Left cardiac atrium (tissue), 4 donors: Measurements from ENCODE around the gene CDK5R2. TPM values are rescaled to one million over a fixed set of nuclear protein-coding genes. Genes with fewer than 3 reads are reported as not detected.

Experiments
- ATAC-seq, 2 donors: fragments of 200-7000 bp; cut with Tn5 transposase; one replicate each; pipeline ENCODE4 v1.9.1; 2020; ENCODE audit warnings: mild to moderate bottlenecking in 2 of 2, moderate library complexity in 2 of 2
- DNase-seq: peaks from one replicate; pipeline ENCODE4 v3.0.0-alpha.2; 2020
- intact Hi-C, 2 donors: fragments of 100-400 bp; cut with DNase I; formaldehyde crosslinking; loops; one replicate each; pipeline versions ENCODE4 v1.14.1 to v1.15.1; 2022 to 2023
- total RNA-seq, 2 donors: library from RNA; stranded (reverse); fragmentation: NEBNext Ultra II Directional; extraction: Animal tissue kit (Norgen Biotek cat#: 25700); gene quantifications; one replicate each; pipeline ENCODE4 v1.2.1, GENCODE V29; 2021
- donor health status: DM: no; HTN: yes; CAD: no.
- donor health status: DM: no; HTN: yes; CAD: no; lungs with severe emphysema.
- donor health status: DM: yes; HTN: yes; CAD: no.
- donor health status: Dilated cardiomyopathy.

The CDK5R2 gene
- total RNA-seq, 2 donors from 2014 or later = not detected

- DNase-seq = no peak
- no peak for ATAC-seq
- intact Hi-C loops = no loop called here
These were observed 26.0 kb downstream of the CDK5R2 start for GRCh38 chr2:218985325-218986091.

DNA sequence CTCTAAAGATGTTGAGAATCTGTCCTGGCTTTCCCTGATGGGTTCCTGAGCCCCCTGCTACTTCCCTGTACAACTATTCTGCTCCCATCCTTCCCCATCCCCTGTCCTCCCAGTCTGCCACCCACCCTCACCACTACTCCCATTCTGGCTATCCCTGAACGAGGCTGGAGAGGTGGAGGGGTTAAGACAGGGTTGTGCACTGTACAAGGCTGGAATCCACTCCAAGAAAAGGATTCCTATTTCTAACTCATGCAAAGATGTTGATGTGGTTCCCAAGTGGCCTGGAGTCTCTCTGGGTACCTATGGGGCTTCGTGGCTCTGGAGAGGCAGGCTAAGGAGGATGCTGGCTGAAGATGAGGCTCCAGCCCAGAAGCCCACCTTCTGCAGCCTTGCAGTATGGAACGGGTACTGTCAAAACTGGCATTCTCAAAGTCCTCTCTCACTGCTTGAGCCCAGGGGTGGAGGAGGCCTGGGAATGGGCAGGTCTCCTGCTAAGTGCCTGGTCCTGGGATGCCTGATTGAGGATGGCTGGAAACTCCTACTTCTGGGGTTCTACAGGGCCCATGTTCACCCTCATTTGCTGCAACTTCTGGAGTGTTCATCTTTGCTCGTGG, 26.8 kb downstream of the CDK5R2 start:
- intact Hi-C loops = no loop called here
- no peak for DNase-seq
- no peak for ATAC-seq

DNA sequence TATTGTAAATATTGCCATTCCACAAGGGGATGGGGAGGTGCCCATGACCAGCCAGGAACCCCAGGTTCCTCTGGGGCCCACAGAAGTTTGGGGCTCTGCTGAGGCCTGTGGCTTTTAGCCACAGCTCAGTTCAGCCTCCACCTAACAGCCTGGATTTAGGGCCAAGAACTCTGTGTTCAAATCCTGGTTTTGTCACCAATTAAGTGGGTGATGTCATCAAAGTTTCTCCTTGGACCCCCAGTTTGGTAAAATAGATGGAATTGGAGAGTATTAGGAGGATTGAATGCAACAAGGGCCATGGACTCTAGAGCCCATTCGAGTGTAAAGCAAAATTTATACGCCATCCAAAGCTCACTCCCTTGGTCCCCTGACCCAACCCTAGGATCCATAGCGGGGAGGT, 28.7 kb downstream of the CDK5R2 start:
- no peak for ATAC-seq
- intact Hi-C loops = no loop called here
- DNase-seq = no peak

DNA sequence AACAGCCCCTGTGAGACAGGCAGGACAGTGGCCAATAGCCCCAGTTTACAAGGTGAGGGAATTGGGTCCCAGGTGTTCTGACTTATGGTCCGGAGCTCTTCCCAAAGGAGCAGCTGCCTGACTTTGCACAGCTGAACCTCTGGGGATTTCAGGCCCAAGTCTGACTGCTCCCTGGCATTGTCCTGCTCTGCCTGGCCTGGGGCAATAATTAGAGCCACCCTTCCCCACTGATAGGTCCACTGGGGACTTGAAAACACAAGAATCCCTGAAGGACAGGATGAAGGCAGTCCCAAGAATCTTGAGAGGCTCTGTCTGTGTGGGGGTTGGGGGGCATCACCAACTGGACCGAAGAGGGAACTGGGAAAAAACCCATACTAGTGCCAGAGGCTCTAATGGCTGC, 29.2 kb downstream of the CDK5R2 start:
- no peak for ATAC-seq
- intact Hi-C loops = no loop called here
- DNase-seq = no peak

DNA sequence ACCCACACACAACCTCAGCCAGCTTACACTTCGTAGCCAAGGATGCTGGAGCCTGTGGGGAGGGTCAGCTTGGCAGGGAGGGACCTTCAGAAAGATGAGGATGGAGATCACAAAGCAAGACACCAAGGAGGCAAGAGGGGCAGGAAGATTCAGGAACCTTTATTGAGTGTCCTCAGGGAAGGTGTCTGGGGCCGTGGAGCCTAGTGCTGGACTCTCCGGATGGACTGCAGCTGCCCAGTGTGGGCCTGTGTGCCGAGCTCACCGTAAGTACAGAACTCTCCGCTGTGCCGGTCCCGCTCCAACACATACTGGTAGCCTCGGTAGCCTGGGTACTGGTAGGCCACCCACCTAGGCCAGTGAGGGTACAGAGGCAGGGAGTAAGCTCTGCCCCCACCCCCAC, 30.6 kb downstream of the CDK5R2 start:
- intact Hi-C loops = loop anchor here in 1 of 2 donors (10.0 kb wide), 1 partner anchor 165 kb away; no protein-coding TSS in a partner anchor
- ATAC-seq = no peak
- DNase-seq = no peak

- ATAC-seq (no peak), DNase-seq (no peak)
- intact Hi-C loops = loop anchor here in 1 of 2 donors (10.0 kb wide), 1 partner anchor 164 kb away; no protein-coding TSS in a partner anchor
These were observed 31.1 kb downstream of the CDK5R2 start for GRCh38 chr2:218990612-218991011.

DNA sequence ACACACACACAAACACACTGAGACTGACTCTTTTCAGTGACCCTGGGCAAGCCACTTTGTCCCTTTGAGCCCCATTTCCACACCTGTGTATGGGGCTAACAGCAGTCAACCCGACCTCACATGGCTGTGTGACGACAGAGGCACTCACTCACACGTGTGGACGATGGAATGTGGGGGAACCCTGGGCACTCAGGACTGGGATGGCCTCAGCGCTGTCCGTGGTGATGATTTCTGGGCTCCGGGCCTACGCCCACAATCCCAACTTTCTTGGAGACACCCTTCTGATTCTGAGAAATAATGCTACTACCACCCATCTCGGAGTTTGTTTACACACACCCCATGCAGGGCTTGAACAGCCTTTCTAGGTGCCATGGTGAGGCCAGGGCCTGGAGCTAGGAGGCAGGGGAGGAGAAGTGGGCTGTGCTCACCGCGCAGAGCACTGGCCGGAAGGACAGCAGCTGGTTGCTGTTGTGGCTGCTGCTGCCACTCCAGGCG, 32.3 kb downstream of the CDK5R2 start:
- no peak for ATAC-seq
- intact Hi-C loops = loop anchor here in 1 of 2 donors (10.0 kb wide), 1 partner anchor 163 kb away; no protein-coding TSS in a partner anchor

DNA sequence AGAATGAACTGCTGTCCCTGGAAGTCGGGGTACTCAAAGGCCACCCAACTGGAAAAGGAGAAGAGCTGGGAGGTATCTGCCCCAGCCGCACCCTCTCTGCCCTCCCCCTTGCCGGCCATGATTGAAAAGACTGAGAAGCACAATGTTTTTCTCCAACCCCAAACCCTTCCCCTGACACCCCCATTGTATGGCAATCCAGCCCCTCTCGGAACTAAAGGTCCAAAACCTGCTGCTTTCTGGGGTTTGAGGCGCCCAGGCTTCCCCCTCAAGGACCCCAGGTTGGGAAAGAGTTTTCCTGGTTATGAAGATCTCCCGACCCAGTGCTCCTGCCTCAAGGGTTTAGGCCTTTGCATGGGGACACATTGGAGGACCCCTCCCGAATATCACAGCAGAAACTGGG, 32.7 kb downstream of the CDK5R2 start:
- ATAC-seq (no peak), DNase-seq (no peak)
- intact Hi-C loops = loop anchor here in 1 of 2 donors (10.0 kb wide), 1 partner anchor 163 kb away; no protein-coding TSS in a partner anchor

More for the DNA sequence above, 32.3 kb downstream of the CDK5R2 start:
- no peak for DNase-seq

DNA sequence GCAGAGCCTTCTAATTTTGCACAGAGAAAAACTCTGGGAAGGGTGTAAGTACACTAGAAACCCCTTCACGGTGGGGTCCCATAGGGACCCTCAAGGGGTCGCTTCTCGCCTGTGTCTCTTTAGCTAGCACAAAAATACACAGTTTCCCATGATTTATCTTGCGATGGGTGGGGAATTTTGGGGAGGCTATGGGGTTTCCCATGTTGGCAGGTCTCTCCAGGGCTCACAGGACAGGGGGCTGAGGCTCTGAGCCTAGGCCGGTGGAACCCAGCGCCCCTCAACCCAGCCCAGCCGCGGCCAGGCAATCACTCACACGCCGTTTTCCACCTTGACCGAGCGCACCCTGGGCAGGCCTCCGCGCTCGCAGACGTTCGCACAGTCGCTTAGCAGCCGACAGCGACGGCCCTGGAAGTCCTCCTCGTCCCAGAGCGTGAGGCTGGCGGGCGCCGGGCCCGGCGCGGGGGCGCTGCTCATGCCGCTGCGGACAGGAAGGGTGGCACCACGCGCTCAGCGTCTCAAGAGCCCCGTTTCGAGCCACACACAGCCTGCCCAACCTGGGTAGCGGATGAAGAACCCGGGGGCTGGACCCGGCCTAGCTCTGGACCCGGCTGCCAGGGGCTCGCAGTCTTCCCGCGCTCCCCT, 33.4 kb downstream of the CDK5R2 start:
- peak in 1 of 2 donors; percentile 2 for ATAC-seq
- no peak for DNase-seq
- intact Hi-C loops = loop anchor here in 1 of 2 donors (10.0 kb wide), 1 partner anchor 162 kb away; no protein-coding TSS in a partner anchor

GRCh38 chr2:218993345-218994315, 34.2 kb downstream of the CDK5R2 start, which contains the start of gene CRYBA2:
CRYBA2 (minus strand) TSS chr2:218993422; CDS start chr2:218993176, 246 bp downstream.
- DNase-seq = no peak
- peak in 1 of 2 donors; percentile 3 for ATAC-seq
- intact Hi-C loops = loop anchor here in 1 of 2 donors (10.0 kb wide), 1 partner anchor 161 kb away; no protein-coding TSS in a partner anchor

DNA sequence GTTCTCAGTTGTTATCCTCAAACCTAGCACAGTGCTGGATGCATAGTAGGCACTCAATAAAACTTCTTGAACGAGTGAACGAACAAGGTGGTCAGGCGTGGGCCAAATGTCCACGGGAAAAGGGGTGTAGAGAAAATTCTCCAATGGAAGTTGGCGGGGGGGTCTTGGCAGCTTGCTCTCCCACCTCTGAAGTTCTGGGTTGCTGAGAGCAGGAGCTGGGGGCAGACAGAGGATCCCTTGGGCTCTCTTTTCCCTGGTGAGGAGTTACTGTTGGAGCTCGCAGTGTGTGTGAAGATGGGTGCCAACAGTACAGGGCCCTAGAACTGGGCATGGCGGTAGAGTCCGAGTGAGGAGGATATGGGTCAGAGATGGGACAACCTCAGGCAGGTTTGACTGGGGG, 36.1 kb downstream of the CDK5R2 start:
- no peak for ATAC-seq
- no peak for DNase-seq
- intact Hi-C loops = loop anchor here in 1 of 2 donors (10.0 kb wide), 1 partner anchor 159 kb away; no protein-coding TSS in a partner anchor

DNA sequence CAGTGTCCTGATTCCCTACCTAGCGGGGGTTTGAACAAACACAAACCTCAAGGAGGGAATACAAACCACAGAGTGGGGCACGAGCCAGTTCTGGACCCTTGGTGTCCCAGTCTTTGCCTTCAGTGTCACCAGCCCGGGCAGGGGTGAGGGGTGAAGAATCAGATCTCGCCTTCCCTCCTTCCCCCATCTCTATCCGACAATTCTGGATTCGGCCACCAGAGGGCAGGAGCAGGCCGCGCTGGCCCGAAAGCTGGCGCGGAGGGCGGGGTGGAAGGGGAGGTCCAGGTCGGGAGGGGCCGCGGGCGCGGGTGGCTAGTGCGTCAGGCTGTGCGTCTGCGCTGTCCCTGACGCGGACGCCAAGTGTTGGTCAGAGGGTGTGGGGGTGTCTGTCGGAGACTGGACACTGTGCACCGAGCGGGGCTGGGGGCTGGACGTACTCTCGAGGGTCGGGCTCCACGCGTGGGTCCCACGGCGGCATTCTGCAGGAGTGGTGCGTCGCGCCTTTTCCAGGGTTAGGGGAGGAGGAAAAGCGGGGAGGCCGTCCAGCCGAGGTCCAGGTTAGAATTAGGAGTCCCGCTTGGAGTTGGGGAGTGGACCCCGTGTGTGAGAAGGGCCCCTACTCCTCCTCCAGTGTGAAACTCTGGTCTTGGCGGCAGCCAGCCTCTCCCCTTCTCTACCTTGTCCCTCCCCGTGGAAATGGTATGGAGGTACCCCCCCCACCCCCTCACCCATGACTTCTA, 36.7 kb downstream of the CDK5R2 start:
- ATAC-seq (peak; percentile 88 to 91), DNase-seq (peak; percentile 92)
- intact Hi-C loops = loop anchor here in 1 of 2 donors (10.0 kb wide), 1 partner anchor 159 kb away; no protein-coding TSS in a partner anchor

GRCh38 chr2:218996937-218997336, 37.5 kb downstream of the CDK5R2 start:
- no peak for DNase-seq
- intact Hi-C loops = loop anchor here in 1 of 2 donors (10.0 kb wide), 1 partner anchor 158 kb away; no protein-coding TSS in a partner anchor
- ATAC-seq = no peak

GRCh38 chr2:218997731-218998130, 38.3 kb downstream of the CDK5R2 start:
- ATAC-seq = no peak

GRCh38 chr2:218998414-218999002, 39.0 kb downstream of the CDK5R2 start:
- no peak for ATAC-seq
- no peak for DNase-seq
- intact Hi-C loops = loop anchor here in 1 of 2 donors (10.0 kb wide), 1 partner anchor 156 kb away; no protein-coding TSS in a partner anchor

More at GRCh38 chr2:218997731-218998130, 38.3 kb downstream of the CDK5R2 start:
- intact Hi-C loops = loop anchor here in 1 of 2 donors (10.0 kb wide), 1 partner anchor 157 kb away; no protein-coding TSS in a partner anchor
- no peak for DNase-seq

DNA sequence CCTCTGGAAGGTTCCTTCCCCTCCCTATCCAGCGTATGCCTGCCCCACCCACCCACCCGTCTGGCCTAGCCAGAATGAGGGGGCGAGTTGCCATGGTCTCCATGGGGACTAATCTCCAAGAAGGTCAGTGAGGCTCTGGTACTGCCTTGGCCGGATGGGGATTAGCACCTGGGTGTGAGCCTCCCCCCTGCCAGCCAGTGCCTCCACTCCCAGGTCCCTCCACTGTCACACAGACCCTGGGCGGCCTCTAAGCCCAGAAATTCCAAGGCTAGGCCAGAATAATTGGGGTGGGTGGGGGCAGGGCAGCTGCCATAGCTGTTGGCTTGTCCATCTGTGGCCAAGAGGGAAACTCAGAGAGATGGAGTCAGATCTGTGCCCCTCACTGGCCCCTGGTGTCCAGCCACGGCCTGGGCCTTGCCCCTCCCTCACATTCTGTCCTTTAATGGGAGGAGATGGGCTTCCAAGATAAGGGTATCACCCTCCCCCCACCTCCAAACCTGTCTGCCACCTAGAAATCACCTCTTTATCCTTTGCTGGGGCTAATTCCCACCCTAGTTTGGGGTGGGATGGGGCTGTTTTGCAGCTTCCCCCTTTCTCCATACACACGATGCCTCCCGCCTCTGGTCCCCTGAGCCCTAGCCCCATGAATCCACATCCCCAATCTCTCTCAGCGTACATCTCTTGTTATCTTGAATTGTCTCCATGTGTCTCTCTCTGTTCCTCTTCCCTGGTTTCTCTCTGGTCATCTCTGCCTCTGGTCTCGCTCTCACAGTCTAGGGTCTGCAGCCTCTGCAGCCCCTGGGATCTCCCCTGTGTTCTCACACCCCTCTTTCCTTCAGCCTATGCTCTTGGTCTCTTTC, 39.8 kb downstream of the CDK5R2 start:
- intact Hi-C loops = loop anchor here in 1 of 2 donors (10.0 kb wide), 1 partner anchor 156 kb away; no protein-coding TSS in a partner anchor
- no peak for ATAC-seq
- no peak for DNase-seq
